ENCODE data around the gene CACNA1C.

Gene CACNA1C

GRCh38 chr12:2240390-2240789, 187.6 kb downstream of the CACNA1C start:
- Histone ChIP-seq H3K9me3 (ENCODE audit: severe bottlenecking) (no peaks in the 10 kb centered on the region), H3K4me3 (ENCODE audit: severe bottlenecking) (no peak overlapping the region), H3K4me1 (ENCODE audit: insufficient read depth, poor library complexity, severe bottlenecking) (no peaks in the 10 kb centered on the region), H3K27ac (ENCODE audit: poor library complexity, severe bottlenecking) (no peak overlapping the region), H3K27me3 (ENCODE audit: insufficient read depth, poor library complexity, severe bottlenecking) (peaks cover 8% of the 10 kb centered on the region), H3K36me3 (ENCODE audit: low read depth) (no peaks in the 10 kb centered on the region)
- no peak for ATAC-seq (ENCODE audit: low read depth)
- TF ChIP-seq, protein P1, sequence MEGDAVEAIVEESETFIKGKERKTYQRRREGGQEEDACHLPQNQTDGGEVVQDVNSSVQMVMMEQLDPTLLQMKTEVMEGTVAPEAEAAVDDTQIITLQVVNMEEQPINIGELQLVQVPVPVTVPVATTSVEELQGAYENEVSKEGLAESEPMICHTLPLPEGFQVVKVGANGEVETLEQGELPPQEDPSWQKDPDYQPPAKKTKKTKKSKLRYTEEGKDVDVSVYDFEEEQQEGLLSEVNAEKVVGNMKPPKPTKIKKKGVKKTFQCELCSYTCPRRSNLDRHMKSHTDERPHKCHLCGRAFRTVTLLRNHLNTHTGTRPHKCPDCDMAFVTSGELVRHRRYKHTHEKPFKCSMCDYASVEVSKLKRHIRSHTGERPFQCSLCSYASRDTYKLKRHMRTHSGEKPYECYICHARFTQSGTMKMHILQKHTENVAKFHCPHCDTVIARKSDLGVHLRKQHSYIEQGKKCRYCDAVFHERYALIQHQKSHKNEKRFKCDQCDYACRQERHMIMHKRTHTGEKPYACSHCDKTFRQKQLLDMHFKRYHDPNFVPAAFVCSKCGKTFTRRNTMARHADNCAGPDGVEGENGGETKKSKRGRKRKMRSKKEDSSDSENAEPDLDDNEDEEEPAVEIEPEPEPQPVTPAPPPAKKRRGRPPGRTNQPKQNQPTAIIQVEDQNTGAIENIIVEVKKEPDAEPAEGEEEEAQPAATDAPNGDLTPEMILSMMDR (IDR thresholded peaks at IDR 0.05; ENCODE audit: poor library complexity, severe bottlenecking): no peak
- DNase-seq (ENCODE audit: low spot score): no peak

GRCh38 chr12:2240984-2241383, 188.2 kb downstream of the CACNA1C start:
- no peak overlapping the region for H3K4me3 ChIP-seq (ENCODE audit: severe bottlenecking)
- no peaks in the 10 kb centered on the region for H3K36me3 ChIP-seq (ENCODE audit: low read depth)
- peaks cover 7% of the 10 kb centered on the region for H3K27me3 ChIP-seq (ENCODE audit: insufficient read depth, poor library complexity, severe bottlenecking)
- H3K9me3 ChIP-seq (ENCODE audit: severe bottlenecking): no peaks in the 10 kb centered on the region
- H3K27ac ChIP-seq (ENCODE audit: poor library complexity, severe bottlenecking): no peak overlapping the region
- no peaks in the 10 kb centered on the region for H3K4me1 ChIP-seq (ENCODE audit: insufficient read depth, poor library complexity, severe bottlenecking)
- ATAC-seq (ENCODE audit: low read depth): no peak
- TF ChIP-seq, protein P1 (IDR thresholded peaks at IDR 0.05; ENCODE audit: poor library complexity, severe bottlenecking): no peak
- no peak for DNase-seq (ENCODE audit: low spot score)

- Histone ChIP-seq H3K27ac (ENCODE audit: poor library complexity, severe bottlenecking) (no peak overlapping the region), H3K36me3 (ENCODE audit: low read depth) (no peaks in the 10 kb centered on the region), H3K4me1 (ENCODE audit: insufficient read depth, poor library complexity, severe bottlenecking) (no peaks in the 10 kb centered on the region), H3K4me3 (ENCODE audit: severe bottlenecking) (no peak overlapping the region), H3K9me3 (ENCODE audit: severe bottlenecking) (no peaks in the 10 kb centered on the region), H3K27me3 (ENCODE audit: insufficient read depth, poor library complexity, severe bottlenecking) (peaks cover 3% of the 10 kb centered on the region)
- DNase-seq (ENCODE audit: low spot score): no peak
- ATAC-seq (ENCODE audit: low read depth): no peak
- TF ChIP-seq, protein P1 (IDR thresholded peaks at IDR 0.05; ENCODE audit: poor library complexity, severe bottlenecking): no peak
Observed at GRCh38 chr12:2242216-2242615, 189.4 kb downstream of the CACNA1C start.

GRCh38 chr12:2242816-2243215, 190.0 kb downstream of the CACNA1C start:
- Histone ChIP-seq H3K36me3 (ENCODE audit: low read depth) (no peaks in the 10 kb centered on the region), H3K4me3 (ENCODE audit: severe bottlenecking) (no peak overlapping the region), H3K9me3 (ENCODE audit: severe bottlenecking) (no peaks in the 10 kb centered on the region), H3K27ac (ENCODE audit: poor library complexity, severe bottlenecking) (no peak overlapping the region), H3K4me1 (ENCODE audit: insufficient read depth, poor library complexity, severe bottlenecking) (no peaks in the 10 kb centered on the region), H3K27me3 (ENCODE audit: insufficient read depth, poor library complexity, severe bottlenecking) (peaks cover 3% of the 10 kb centered on the region)
- ATAC-seq (ENCODE audit: low read depth): no peak
- no peak for DNase-seq (ENCODE audit: low spot score)
- TF ChIP-seq, protein P1 (IDR thresholded peaks at IDR 0.05; ENCODE audit: poor library complexity, severe bottlenecking): no peak

DNA sequence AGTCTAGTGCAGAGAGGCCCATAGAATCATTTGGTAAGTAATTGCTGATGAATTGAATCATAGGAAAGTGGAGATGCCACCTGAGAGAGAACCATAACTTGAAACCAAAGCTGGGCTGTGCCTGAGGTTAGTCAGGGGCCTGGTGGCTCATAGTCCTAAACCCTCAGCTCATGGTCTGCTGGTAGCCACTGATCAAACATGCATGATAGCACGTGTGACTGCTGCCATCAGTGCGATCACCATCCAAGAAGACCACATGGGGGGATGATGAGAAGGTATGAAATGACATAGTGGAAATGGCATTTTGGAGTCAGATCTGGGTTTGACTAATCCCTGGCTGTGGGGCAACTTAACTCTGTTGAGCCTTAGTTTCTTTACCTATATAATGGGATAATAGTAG, 190.5 kb downstream of the CACNA1C start:
- Histone ChIP-seq H3K9me3 (ENCODE audit: severe bottlenecking) (no peaks in the 10 kb centered on the region), H3K4me3 (ENCODE audit: severe bottlenecking) (no peak overlapping the region), H3K27ac (ENCODE audit: poor library complexity, severe bottlenecking) (no peak overlapping the region), H3K4me1 (ENCODE audit: insufficient read depth, poor library complexity, severe bottlenecking) (no peaks in the 10 kb centered on the region), H3K27me3 (ENCODE audit: insufficient read depth, poor library complexity, severe bottlenecking) (peaks cover 3% of the 10 kb centered on the region), H3K36me3 (ENCODE audit: low read depth) (no peaks in the 10 kb centered on the region)
- TF ChIP-seq, protein P1 (IDR thresholded peaks at IDR 0.05; ENCODE audit: poor library complexity, severe bottlenecking): no peak
- no peak for ATAC-seq (ENCODE audit: low read depth)
- DNase-seq (ENCODE audit: low spot score): no peak

All from RWPE2 (cell line).